Spleen (tissue), 7 donors: Measurements from ENCODE around the gene MRPL41.
"Not testable (repeated sequence)": the region's sequence is repeated elsewhere in the genome, so short reads cannot be mapped to it uniquely, and the experiment has no call there.

Experiments
- POLR2A ChIP-seq, 3 donors: fragments of 450-650 bp; IDR thresholded peaks; one replicate each; pipeline ENCODE4 v1.5.1; 2017; ENCODE audit warnings: antibody characterized with exemption in 3 of 3, mild to moderate bottlenecking in 1 of 3
- POLR2AphosphoS5 ChIP-seq, 3 donors: sonication (generic); formaldehyde crosslinking; IDR thresholded peaks; one replicate each; pipeline ENCODE4 v1.5.1; 2017; ENCODE audit warnings: antibody characterized with exemption in 3 of 3
- TF ChIP-seq, protein P1 (sequence below), 11 experiments: fragments of 200-600 bp in 7 of 11; fragments of 450-650 bp in 4 of 11; sonication (generic) in 4 of 11; IDR thresholded peaks in 8 of 11; conservative IDR thresholded peaks in 3 of 11; 1 replicate in 7 of 11; 2 replicates in 4 of 11; pipeline versions ENCODE4 v1.4.0 to v1.8.0; 2016 to 2021; ENCODE audit warnings: antibody characterized with exemption in 11 of 11, inconsistent platforms in 4 of 11, mild to moderate bottlenecking in 1 of 11
- donor health status: DM: no; HTN: no; CAD: no; lungs with moderate emphysema.
- donor health status: DM: no; HTN: no; CAD: no.
- donor health status: DM: no; HTN: no; CAD: no.

DNA sequence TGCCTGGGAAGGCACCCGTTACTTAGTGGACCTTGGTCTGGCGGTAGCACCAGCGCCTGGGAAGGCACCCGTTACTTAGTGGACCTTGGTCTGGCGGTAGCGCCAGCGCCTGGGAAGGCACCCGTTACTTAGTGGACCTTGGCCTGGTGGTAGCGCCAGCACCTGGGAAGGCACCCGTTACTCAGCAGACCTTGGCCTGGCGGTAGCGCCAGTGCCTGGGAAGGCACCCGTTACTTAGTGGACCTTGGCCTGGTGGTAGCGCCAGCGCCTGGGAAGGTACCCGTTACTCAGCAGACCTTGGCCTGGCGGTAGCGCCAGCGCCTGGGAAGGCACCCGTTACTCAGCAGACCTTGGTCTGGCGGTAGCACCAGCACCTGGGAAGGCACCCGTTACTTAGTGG lies 40.6 kb upstream of the MRPL41 start:
- TF ChIP-seq, protein P1, sequence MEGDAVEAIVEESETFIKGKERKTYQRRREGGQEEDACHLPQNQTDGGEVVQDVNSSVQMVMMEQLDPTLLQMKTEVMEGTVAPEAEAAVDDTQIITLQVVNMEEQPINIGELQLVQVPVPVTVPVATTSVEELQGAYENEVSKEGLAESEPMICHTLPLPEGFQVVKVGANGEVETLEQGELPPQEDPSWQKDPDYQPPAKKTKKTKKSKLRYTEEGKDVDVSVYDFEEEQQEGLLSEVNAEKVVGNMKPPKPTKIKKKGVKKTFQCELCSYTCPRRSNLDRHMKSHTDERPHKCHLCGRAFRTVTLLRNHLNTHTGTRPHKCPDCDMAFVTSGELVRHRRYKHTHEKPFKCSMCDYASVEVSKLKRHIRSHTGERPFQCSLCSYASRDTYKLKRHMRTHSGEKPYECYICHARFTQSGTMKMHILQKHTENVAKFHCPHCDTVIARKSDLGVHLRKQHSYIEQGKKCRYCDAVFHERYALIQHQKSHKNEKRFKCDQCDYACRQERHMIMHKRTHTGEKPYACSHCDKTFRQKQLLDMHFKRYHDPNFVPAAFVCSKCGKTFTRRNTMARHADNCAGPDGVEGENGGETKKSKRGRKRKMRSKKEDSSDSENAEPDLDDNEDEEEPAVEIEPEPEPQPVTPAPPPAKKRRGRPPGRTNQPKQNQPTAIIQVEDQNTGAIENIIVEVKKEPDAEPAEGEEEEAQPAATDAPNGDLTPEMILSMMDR (IDR thresholded peaks at IDR 0.05 in 8 of 11, conservative IDR thresholded peaks at IDR 0.05 in 3 of 11): not testable (repeated sequence)
- TF ChIP-seq POLR2A, POLR2AphosphoS5 (IDR thresholded peaks at IDR 0.05): not testable (repeated sequence)
